ENCODE measurements around the gene SIK2. TPM values are rescaled to one million over a fixed set of nuclear protein-coding genes. Genes with fewer than 3 reads are reported as not detected.
"Not testable (repeated sequence)": the region's sequence is repeated elsewhere in the genome, so short reads cannot be mapped to it uniquely, and the experiment has no call there.

Gene SIK2
- total RNA-seq, 1 experiment from 2014 or later, result 64.8 TPM

GRCh38 chr11:111657905-111658304 lies 55.7 kb downstream of the SIK2 start:
- Histone ChIP-seq H3K4me1 (ENCODE audit: low read length) (peaks cover 28% of the 10 kb centered on the region), H3K36me3 (ENCODE audit: insufficient read depth, low read length) (peaks cover 10% of the 10 kb centered on the region; the same call in 1 of the 2 replicates), H3K79me2 (ENCODE audit: low read length) (peaks cover 91% of the 10 kb centered on the region)
- not testable (repeated sequence) for H4K20me1 ChIP-seq (ENCODE audit: insufficient read depth, low read depth, low read length); H3K27ac ChIP-seq (ENCODE audit: low read length); H3K4me2 ChIP-seq (ENCODE audit: low read depth, low read length, poor library complexity, severe bottlenecking); H3K9me2 ChIP-seq (replicated peaks; ENCODE audit: insufficient read depth, low read length); DNase-seq; H3K4me3 ChIP-seq (ENCODE audit: low read length); H2AFZ ChIP-seq (ENCODE audit: low read length); H3K27me3 ChIP-seq (ENCODE audit: low read length); H3K9me3 ChIP-seq (ENCODE audit: low read length); H3K9ac ChIP-seq (ENCODE audit: low read length)

- not testable (repeated sequence) for H2AFZ ChIP-seq (ENCODE audit: low read length); H3K27me3 ChIP-seq (ENCODE audit: low read length); H3K36me3 ChIP-seq (ENCODE audit: insufficient read depth, low read length); H3K4me3 ChIP-seq (ENCODE audit: low read length); H3K9me3 ChIP-seq (ENCODE audit: low read length); H3K9me2 ChIP-seq (replicated peaks; ENCODE audit: insufficient read depth, low read length); H3K9ac ChIP-seq (ENCODE audit: low read length); H4K20me1 ChIP-seq (ENCODE audit: insufficient read depth, low read depth, low read length)
- Histone ChIP-seq H3K4me2 (ENCODE audit: low read depth, low read length, poor library complexity, severe bottlenecking) (peak overlapping the region; percentile 20), H3K4me1 (ENCODE audit: low read length) (peaks cover 28% of the 10 kb centered on the region), H3K79me2 (ENCODE audit: low read length) (peaks cover 91% of the 10 kb centered on the region), H3K27ac (ENCODE audit: low read length) (peak overlapping the region; percentile 4)
- DNase-seq, result peak; percentile 79
Observed at GRCh38 chr11:111658493-111658892, 56.2 kb downstream of the SIK2 start.

DNA sequence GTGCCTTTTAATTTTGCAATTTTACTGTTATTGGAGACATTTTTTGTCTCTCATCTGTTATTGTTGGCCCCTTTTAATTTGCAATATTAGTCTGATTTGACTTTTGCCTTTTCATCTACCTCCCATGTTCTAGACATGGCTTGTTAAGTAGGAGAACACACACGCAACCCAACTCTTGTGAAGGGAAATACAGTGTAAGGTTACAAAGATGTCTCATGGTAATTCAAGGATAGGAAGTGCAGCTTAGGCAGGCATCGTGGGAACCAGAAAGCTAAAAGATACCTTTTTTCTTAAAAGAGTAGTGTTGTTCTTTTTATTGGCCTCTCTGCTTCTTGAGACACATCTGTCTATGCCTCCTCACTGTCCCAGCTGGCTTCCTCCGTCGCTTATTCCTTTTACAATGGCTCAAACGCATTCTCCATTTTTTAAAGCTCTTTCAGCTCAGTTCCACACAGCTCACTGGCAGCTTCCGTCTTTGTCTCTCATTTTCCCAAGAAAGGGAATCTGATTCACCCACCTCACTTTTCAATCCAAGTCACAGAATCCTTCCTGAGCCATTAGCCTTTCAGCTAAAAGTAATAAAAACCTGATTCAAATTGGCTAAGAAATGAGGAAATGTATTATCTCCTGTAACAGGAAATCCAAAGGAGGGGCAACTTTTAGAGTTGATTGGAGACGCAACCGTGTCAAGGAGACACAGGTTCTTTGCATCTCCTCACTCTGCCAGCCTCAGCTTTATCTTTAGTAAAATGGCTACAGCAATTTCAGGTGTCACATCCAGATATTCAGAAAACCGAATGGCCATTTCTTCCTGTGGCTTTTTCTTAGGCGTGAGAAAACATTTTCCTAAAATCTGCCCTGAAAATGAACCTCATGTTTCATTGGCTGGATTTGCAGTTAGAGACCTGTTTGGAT lies 57.2 kb downstream of the SIK2 start:
- peaks cover 28% of the 10 kb centered on the region for H3K4me1 ChIP-seq (ENCODE audit: low read length)
- peak; percentile 77 for DNase-seq
- H3K27me3 ChIP-seq (ENCODE audit: low read length), result no peaks in the 10 kb centered on the region
- H3K9me2 ChIP-seq (replicated peaks; ENCODE audit: insufficient read depth, low read length), result no peaks in the 10 kb centered on the region
- no peak overlapping the region for H2AFZ ChIP-seq (ENCODE audit: low read length)
- H3K79me2 ChIP-seq (ENCODE audit: low read length), result peaks cover 89% of the 10 kb centered on the region
- H3K4me2 ChIP-seq (ENCODE audit: low read depth, low read length, poor library complexity, severe bottlenecking), result peak overlapping the region; percentile 20
- H3K9ac ChIP-seq (ENCODE audit: low read length), result no peak overlapping the region
- H3K4me3 ChIP-seq (ENCODE audit: low read length), result no peak overlapping the region
- no peaks in the 10 kb centered on the region for H3K36me3 ChIP-seq (ENCODE audit: insufficient read depth, low read length)
- H3K27ac ChIP-seq (ENCODE audit: low read length), result peak overlapping the region; percentile 4
- H3K9me3 ChIP-seq (ENCODE audit: low read length), result no peaks in the 10 kb centered on the region
- H4K20me1 ChIP-seq (ENCODE audit: insufficient read depth, low read depth, low read length), result no peaks in the 10 kb centered on the region

DNA sequence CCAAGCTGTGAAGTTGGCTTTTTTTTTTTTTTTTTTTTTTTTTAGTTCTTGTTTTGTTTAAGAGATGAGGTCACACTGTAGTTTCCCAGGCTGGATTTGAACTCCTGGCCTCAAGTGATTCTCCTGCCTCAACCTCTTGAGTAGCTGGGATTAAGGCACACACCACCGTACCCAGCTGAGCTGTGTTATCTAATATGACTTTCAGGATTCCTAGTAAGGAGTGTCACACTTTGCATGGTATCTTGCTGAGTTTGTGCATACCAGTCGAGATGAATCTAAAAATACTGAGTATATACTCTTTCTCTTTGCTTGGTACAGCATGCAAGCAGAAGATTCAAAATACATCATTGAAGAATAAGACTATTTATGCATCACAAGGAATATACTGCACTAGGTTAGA lies 58.6 kb downstream of the SIK2 start:
- H3K9me3 ChIP-seq (ENCODE audit: low read length), result no peaks in the 10 kb centered on the region
- H3K27ac ChIP-seq (ENCODE audit: low read length), result no peak overlapping the region
- no peak overlapping the region for H2AFZ ChIP-seq (ENCODE audit: low read length)

DNA sequence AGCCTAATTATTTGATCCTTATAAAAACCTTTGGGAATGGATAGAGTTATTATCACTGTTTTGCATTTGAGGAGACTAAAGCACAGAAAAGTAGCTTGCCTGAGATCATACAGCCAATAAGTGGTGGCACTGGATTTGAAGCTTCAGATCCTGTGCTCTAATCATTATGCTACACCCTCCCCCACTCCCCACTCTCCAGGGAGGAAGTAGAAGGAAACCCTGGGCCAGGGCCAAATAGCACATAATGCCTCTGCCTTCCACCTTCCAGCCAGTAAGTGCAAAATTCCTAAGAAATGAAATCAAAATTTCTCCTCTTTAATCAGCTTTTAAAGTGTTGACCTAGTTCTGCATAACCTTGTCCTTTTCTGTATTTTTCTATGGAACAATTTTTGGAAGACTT lies 61.6 kb downstream of the SIK2 start:
- H3K27ac ChIP-seq (ENCODE audit: low read length), result no peak overlapping the region
- no peaks in the 10 kb centered on the region for H3K9me3 ChIP-seq (ENCODE audit: low read length)
- H3K9me2 ChIP-seq (replicated peaks; ENCODE audit: insufficient read depth, low read length), result no peaks in the 10 kb centered on the region
- DNase-seq, result no peak
- no peak overlapping the region for H2AFZ ChIP-seq (ENCODE audit: low read length)
- H3K36me3 ChIP-seq (ENCODE audit: insufficient read depth, low read length), result no peaks in the 10 kb centered on the region
- no peaks in the 10 kb centered on the region for H3K27me3 ChIP-seq (ENCODE audit: low read length)
- peaks cover 10% of the 10 kb centered on the region for H3K4me1 ChIP-seq (ENCODE audit: low read length)
- H3K4me2 ChIP-seq (ENCODE audit: low read depth, low read length, poor library complexity, severe bottlenecking), result no peak overlapping the region
- no peak overlapping the region for H3K9ac ChIP-seq (ENCODE audit: low read length)
- H4K20me1 ChIP-seq (ENCODE audit: insufficient read depth, low read depth, low read length), result peaks cover 3% of the 10 kb centered on the region; the same call in 1 of the 2 replicates
- no peak overlapping the region for H3K4me3 ChIP-seq (ENCODE audit: low read length)
- peaks cover 89% of the 10 kb centered on the region for H3K79me2 ChIP-seq (ENCODE audit: low read length)

More for the DNA sequence above, 58.6 kb downstream of the SIK2 start:
- Histone ChIP-seq H3K36me3 (ENCODE audit: insufficient read depth, low read length) (no peaks in the 10 kb centered on the region), H3K79me2 (ENCODE audit: low read length) (peaks cover 89% of the 10 kb centered on the region), H3K4me2 (ENCODE audit: low read depth, low read length, poor library complexity, severe bottlenecking) (no peak overlapping the region), H3K27me3 (ENCODE audit: low read length) (no peaks in the 10 kb centered on the region), H3K4me1 (ENCODE audit: low read length) (peaks cover 28% of the 10 kb centered on the region), H3K9ac (ENCODE audit: low read length) (no peak overlapping the region), H3K4me3 (ENCODE audit: low read length) (no peak overlapping the region), H3K9me2 (replicated peaks; ENCODE audit: insufficient read depth, low read length) (no peaks in the 10 kb centered on the region), H4K20me1 (ENCODE audit: insufficient read depth, low read depth, low read length) (peaks cover under 1% of the 10 kb centered on the region; the same call in 1 of the 2 replicates)
- DNase-seq, result no peak

DNA sequence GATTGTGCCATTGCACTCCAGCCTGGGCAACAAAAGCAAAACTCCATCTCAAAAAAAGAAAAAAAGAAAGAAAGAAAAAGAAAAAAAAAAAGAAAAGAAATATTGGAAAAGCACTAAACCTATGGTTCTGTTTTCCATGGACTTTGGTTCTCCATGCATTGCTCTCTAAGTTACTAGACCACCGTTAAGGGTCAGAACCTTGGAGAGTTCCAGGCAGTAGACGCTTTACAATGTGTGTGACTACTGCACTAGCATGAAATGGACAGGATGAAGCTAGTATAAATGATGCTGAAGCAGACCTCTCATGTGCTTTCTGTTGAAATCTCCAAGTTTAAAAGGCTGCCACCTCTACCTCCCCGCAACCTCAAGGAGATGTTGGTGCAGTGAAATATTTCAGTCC lies 63.5 kb downstream of the SIK2 start:
- DNase-seq, result peak; percentile 85
- peaks cover 5% of the 10 kb centered on the region; the same call in 1 of the 2 replicates for H4K20me1 ChIP-seq (ENCODE audit: insufficient read depth, low read depth, low read length)
- H3K27me3 ChIP-seq (ENCODE audit: low read length), result no peaks in the 10 kb centered on the region
- H3K27ac ChIP-seq (ENCODE audit: low read length), result no peak overlapping the region
- H3K9me3 ChIP-seq (ENCODE audit: low read length), result no peaks in the 10 kb centered on the region
- H3K79me2 ChIP-seq (ENCODE audit: low read length), result peaks cover 86% of the 10 kb centered on the region
- no peak overlapping the region for H2AFZ ChIP-seq (ENCODE audit: low read length)
- no peak overlapping the region for H3K9ac ChIP-seq (ENCODE audit: low read length)
- no peak overlapping the region for H3K4me2 ChIP-seq (ENCODE audit: low read depth, low read length, poor library complexity, severe bottlenecking)
- no peak overlapping the region for H3K4me3 ChIP-seq (ENCODE audit: low read length)
- no peaks in the 10 kb centered on the region for H3K36me3 ChIP-seq (ENCODE audit: insufficient read depth, low read length)
- H3K4me1 ChIP-seq (ENCODE audit: low read length), result no peaks in the 10 kb centered on the region; the same call in 1 of the 2 replicates
- no peaks in the 10 kb centered on the region for H3K9me2 ChIP-seq (replicated peaks; ENCODE audit: insufficient read depth, low read length)

DNA sequence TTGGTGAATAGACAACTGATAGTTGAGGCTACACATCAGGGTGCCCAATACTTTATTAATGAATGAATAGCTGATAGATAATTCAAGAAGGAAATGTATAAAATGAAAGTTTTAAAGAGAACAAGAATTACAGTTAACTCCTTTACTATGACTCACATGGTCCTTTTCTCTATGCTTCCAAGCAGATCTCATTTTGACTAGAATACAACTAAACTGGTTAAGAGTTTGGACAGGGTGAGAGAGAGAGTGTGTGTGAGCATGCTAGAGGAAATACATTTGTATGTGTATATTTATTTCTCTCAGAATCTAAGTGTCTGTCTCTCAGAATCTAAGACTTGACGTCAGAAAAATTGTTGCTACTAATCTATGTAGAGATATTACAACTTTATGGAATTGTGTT lies 66.7 kb downstream of the SIK2 start:
- H3K4me2 ChIP-seq (ENCODE audit: low read depth, low read length, poor library complexity, severe bottlenecking), result no peak overlapping the region

DNA sequence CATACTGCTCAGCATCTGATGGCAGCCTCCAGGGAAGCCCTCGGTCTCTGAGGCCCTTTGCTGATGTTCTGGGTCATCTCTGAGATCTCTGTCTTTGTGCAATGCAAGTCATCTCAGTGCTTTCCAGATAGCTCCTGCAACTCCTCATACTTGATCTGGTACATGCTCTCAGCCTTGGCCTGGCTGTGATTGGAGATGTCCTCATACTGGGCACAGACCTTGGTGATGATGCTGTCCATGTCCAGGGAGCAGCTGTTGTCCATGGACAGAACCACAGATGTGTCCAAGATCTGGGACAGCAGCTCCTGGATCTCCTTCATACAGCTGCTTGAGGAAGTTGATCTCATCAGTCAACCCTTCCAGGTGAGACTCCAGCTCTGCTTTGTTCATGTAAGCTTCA lies 69.1 kb downstream of the SIK2 start:
- Histone ChIP-seq H3K27ac (ENCODE audit: low read length) (no peak overlapping the region), H3K36me3 (ENCODE audit: insufficient read depth, low read length) (peaks cover 32% of the 10 kb centered on the region), H3K9me3 (ENCODE audit: low read length) (no peaks in the 10 kb centered on the region), H3K9ac (ENCODE audit: low read length) (no peak overlapping the region), H3K4me3 (ENCODE audit: low read length) (no peak overlapping the region), H4K20me1 (ENCODE audit: insufficient read depth, low read depth, low read length) (peaks cover 9% of the 10 kb centered on the region; the same call in 1 of the 2 replicates), H3K79me2 (ENCODE audit: low read length) (peaks cover 73% of the 10 kb centered on the region), H3K27me3 (ENCODE audit: low read length) (no peaks in the 10 kb centered on the region), H2AFZ (ENCODE audit: low read length) (no peak overlapping the region), H3K4me1 (ENCODE audit: low read length) (peaks cover 4% of the 10 kb centered on the region), H3K4me2 (ENCODE audit: low read depth, low read length, poor library complexity, severe bottlenecking) (no peak overlapping the region), H3K9me2 (replicated peaks; ENCODE audit: insufficient read depth, low read length) (no peaks in the 10 kb centered on the region)
- DNase-seq, result no peak

More for the DNA sequence above, 66.7 kb downstream of the SIK2 start:
- Histone ChIP-seq H3K36me3 (ENCODE audit: insufficient read depth, low read length) (peaks cover 14% of the 10 kb centered on the region), H3K9me2 (replicated peaks; ENCODE audit: insufficient read depth, low read length) (no peaks in the 10 kb centered on the region), H4K20me1 (ENCODE audit: insufficient read depth, low read depth, low read length) (peaks cover 12% of the 10 kb centered on the region; the same call in 1 of the 2 replicates), H3K27me3 (ENCODE audit: low read length) (no peaks in the 10 kb centered on the region), H3K4me3 (ENCODE audit: low read length) (no peak overlapping the region), H3K79me2 (ENCODE audit: low read length) (peaks cover 71% of the 10 kb centered on the region), H3K27ac (ENCODE audit: low read length) (no peak overlapping the region), H3K4me1 (ENCODE audit: low read length) (no peaks in the 10 kb centered on the region), H3K9me3 (ENCODE audit: low read length) (no peaks in the 10 kb centered on the region), H3K9ac (ENCODE audit: low read length) (no peak overlapping the region), H2AFZ (ENCODE audit: low read length) (no peak overlapping the region)
- DNase-seq, result no peak
